ENCODE measurements around the gene PLD1. TPM values are rescaled to one million over a fixed set of nuclear protein-coding genes. Genes with fewer than 3 reads are reported as not detected.

Gene PLD1
- total and polyA plus RNA-seq, 7 donors = 0.73 to 6.7 (median 1.9) TPM

DNA sequence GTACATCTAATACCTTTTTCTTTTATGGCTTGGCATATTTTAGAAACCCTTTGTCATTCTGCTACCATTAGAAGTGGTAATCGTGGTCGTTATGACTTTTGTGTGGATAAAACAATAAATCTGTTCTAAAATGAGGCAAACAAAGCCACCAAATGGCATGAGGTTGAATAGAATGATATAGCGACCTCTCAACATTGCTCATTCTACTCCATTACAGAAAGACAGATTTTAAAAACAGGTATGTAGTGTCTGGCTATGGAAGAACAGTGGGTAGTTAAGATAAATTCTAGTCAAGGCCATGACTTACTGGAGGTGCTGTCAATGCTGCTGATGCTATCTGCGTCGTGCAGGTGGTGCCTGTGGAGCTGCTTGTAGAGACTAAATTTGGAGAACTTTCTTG is 123.2 kb downstream of the PLD1 start:
- H3K27me3 ChIP-seq (ENCODE audit: insufficient read depth in 3 of 3, low read length in 2 of 3) = no peaks in the 10 kb centered on the region
- DNase-seq = no peak
- TF ChIP-seq, protein P1, sequence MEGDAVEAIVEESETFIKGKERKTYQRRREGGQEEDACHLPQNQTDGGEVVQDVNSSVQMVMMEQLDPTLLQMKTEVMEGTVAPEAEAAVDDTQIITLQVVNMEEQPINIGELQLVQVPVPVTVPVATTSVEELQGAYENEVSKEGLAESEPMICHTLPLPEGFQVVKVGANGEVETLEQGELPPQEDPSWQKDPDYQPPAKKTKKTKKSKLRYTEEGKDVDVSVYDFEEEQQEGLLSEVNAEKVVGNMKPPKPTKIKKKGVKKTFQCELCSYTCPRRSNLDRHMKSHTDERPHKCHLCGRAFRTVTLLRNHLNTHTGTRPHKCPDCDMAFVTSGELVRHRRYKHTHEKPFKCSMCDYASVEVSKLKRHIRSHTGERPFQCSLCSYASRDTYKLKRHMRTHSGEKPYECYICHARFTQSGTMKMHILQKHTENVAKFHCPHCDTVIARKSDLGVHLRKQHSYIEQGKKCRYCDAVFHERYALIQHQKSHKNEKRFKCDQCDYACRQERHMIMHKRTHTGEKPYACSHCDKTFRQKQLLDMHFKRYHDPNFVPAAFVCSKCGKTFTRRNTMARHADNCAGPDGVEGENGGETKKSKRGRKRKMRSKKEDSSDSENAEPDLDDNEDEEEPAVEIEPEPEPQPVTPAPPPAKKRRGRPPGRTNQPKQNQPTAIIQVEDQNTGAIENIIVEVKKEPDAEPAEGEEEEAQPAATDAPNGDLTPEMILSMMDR (IDR thresholded peaks at IDR 0.05) = no peak
- no peak for ATAC-seq
- no peaks in the 10 kb centered on the region for H3K36me3 ChIP-seq (ENCODE audit: insufficient read depth in 1 of 2, low read depth in 1 of 2)
- 90 to 92% (median 91%) methylated on average over 5 of the region's 5 CpGs for WGBS, 3 donors
- no peaks in the 10 kb centered on the region for H3K4me1 ChIP-seq
- H3K27ac ChIP-seq = no peak overlapping the region
- H3K4me3 ChIP-seq = no peak overlapping the region
- intact Hi-C loops (cut with DNase I) = no loop called here
- no peaks in the 10 kb centered on the region for H3K9me3 ChIP-seq

DNA sequence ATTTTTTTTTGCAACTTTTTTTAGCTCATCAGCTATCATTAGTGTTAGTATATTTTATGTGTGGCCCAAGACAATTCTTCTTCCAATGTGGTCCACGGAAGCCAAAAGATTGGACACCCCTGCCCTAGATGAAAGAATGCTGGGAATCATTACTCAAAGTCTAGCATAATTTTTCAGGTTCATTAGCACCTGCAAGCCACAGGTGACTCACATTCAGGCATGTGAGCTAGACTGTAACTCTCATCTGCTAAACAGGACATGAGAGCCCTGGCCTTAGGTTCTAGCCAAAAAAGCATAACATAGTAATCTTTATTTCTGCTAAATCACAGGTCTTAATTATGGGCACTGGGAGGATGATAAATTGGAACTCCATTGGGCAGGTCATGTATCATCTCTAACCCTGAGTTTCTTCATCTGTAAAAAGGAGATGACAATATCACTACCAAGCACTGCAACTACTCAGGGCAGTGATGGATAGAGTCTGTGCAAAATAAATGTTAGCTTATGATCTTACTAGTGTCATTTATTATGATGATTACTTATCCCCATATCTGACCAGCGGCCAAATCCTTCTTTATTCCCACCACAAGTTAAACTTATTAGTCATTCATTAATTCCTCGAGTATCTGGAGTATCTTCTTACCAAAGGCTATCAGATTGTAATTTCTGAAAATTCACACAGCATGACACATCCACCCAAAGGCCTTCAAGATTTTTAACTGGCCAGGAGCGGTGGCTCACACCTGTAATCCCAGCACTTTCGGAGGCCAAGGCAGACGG is 125.0 kb downstream of the PLD1 start:
- no peak for DNase-seq
- WGBS, 3 donors = 88 to 89% (median 88%) methylated on average over 6 of the region's 6 CpGs
- Histone ChIP-seq H3K4me1 (no peaks in the 10 kb centered on the region), H3K4me3 (no peak overlapping the region), H3K27me3 (ENCODE audit: insufficient read depth in 3 of 3, low read length in 2 of 3) (no peaks in the 10 kb centered on the region), H3K27ac (no peak overlapping the region), H3K36me3 (ENCODE audit: insufficient read depth in 1 of 2, low read depth in 1 of 2) (no peaks in the 10 kb centered on the region), H3K9me3 (no peaks in the 10 kb centered on the region)
- TF ChIP-seq, protein P1 (IDR thresholded peaks at IDR 0.05) = no peak
- ATAC-seq = no peak
- intact Hi-C loops (cut with DNase I) = no loop called here

- TF ChIP-seq, protein P1 (IDR thresholded peaks at IDR 0.05) = no peak
- DNase-seq = no peak
- Histone ChIP-seq H3K36me3 (ENCODE audit: insufficient read depth in 1 of 2, low read depth in 1 of 2) (no peaks in the 10 kb centered on the region), H3K27me3 (ENCODE audit: insufficient read depth in 3 of 3, low read length in 2 of 3) (no peaks in the 10 kb centered on the region), H3K27ac (no peak overlapping the region), H3K4me3 (no peak overlapping the region), H3K4me1 (no peaks in the 10 kb centered on the region), H3K9me3 (no peaks in the 10 kb centered on the region)
- intact Hi-C loops (cut with DNase I) = no loop called here
- no peak for ATAC-seq
- WGBS, 3 donors = 89 to 93% (median 92%) methylated on average over 2 of the region's 2 CpGs
These were observed 126.1 kb downstream of the PLD1 start for GRCh38 chr3:171684221-171684620.

- ATAC-seq (no peak), DNase-seq (no peak)
- Histone ChIP-seq H3K9me3 (no peaks in the 10 kb centered on the region), H3K36me3 (ENCODE audit: insufficient read depth in 1 of 2, low read depth in 1 of 2) (no peaks in the 10 kb centered on the region), H3K27ac (no peak overlapping the region), H3K4me3 (no peak overlapping the region), H3K27me3 (ENCODE audit: insufficient read depth in 3 of 3, low read length in 2 of 3) (no peaks in the 10 kb centered on the region), H3K4me1 (no peaks in the 10 kb centered on the region)
- TF ChIP-seq, protein P1 (IDR thresholded peaks at IDR 0.05) = no peak
- whole genome bisulfite sequencing, 3 donors = 92 to 98% (median 95%) methylated on average over 3 of the region's 3 CpGs
- intact Hi-C loops (cut with DNase I) = no loop called here
These were observed 127.5 kb downstream of the PLD1 start for GRCh38 chr3:171682743-171683142.

All from psoas muscle (tissue), 8 donors.